ENCODE measurements around the gene BTBD6. TPM values are rescaled to one million over a fixed set of nuclear protein-coding genes. Genes with fewer than 3 reads are reported as not detected.
A peak's percentile ranks its signal among the peaks of the same experiment; 100 is the strongest.

BTBD6 gene
- total and polyA plus RNA-seq, 10 donors: 19.1 to 31.4 (median 25.5) TPM

DNA sequence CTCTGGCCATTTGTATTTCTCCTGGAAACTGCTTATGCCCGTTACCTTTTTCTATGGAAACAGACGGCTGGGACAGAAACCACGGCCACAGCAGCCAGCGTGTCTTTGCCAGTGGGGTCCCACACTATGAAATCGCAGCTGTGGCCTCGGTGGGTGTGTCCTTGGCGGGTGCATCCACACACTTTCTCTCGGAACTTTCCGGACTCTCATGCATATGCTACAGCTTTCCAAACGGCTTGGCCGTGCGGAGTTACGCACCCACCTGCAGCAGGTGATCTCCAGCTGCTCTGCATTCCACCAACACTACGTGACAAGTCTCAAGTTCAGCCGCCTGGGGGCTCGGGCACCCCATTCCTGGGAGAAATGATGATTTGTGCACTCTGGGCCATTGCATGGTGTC lies 1.3 kb upstream of the BTBD6 start:
- no peak for TF ChIP-seq POLR2A (IDR thresholded peaks at IDR 0.05)
- no peak for TF ChIP-seq POLR2AphosphoS5 (IDR thresholded peaks at IDR 0.05)
- TF ChIP-seq, protein P1, sequence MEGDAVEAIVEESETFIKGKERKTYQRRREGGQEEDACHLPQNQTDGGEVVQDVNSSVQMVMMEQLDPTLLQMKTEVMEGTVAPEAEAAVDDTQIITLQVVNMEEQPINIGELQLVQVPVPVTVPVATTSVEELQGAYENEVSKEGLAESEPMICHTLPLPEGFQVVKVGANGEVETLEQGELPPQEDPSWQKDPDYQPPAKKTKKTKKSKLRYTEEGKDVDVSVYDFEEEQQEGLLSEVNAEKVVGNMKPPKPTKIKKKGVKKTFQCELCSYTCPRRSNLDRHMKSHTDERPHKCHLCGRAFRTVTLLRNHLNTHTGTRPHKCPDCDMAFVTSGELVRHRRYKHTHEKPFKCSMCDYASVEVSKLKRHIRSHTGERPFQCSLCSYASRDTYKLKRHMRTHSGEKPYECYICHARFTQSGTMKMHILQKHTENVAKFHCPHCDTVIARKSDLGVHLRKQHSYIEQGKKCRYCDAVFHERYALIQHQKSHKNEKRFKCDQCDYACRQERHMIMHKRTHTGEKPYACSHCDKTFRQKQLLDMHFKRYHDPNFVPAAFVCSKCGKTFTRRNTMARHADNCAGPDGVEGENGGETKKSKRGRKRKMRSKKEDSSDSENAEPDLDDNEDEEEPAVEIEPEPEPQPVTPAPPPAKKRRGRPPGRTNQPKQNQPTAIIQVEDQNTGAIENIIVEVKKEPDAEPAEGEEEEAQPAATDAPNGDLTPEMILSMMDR (IDR thresholded peaks at IDR 0.05 in 8 of 11, conservative IDR thresholded peaks at IDR 0.05 in 3 of 11): no peak
- Histone ChIP-seq H3K9me3 (no peaks in the 10 kb centered on the region), H3K4me1 (peaks cover 10 to 53% (median 23%) of the 10 kb centered on the region in 6 donors), H3K27me3 (replicated peaks in 1 of 7) (no peaks in the 10 kb centered on the region), H3K4me3 (peak overlapping the region in 1 of 8 donors; percentile 80), H3K27ac (no peak overlapping the region), H3K36me3 (peaks cover 0 to 49% (median 13%) of the 10 kb centered on the region in 6 donors)
- 91 to 98% (median 96%) methylated on average over 13 to 16 of the region's 16 CpGs for WGBS, 5 donors
- intact Hi-C loops (cut with DNase I; ENCODE audit: low total_unique reads): no loop called here
- no peak for DNase-seq

DNA sequence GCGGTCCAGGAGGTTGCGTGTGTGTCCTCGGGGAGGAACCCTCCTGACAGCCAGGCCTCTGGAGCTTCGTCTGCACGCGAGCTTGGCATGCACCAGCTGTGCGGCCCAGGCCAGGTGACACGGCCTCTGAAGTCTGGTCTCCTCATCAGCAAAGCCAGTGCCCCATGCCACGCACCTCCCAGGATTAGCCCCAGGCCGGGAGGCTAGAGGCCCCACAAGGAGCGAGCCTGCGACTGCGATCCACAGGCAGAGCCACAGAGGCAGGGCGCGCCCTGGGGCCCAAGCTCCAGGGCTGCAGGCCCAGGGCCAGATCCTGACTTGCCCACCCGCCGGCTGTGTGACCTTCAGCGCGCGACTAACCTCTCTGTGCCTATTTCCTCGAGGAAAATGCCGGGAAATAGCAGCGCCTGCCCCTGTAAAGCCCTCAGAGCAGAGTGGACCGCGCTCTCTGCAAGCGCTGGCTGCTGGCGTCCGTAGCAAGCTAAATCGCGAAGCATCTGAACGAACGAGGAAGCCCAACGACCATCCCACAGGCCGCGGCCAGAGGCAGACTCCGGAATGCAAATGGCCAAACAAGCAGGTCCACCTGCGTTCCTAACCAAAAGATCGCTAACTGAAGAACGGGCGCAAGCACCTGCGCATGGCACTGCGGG lies 492 bp upstream of the BTBD6 start:
- Histone ChIP-seq H3K27ac (peak overlapping the region; percentile 32 to 96 (median 82)), H3K9me3 (no peaks in the 10 kb centered on the region), H3K36me3 (peaks cover 0 to 54% (median 15%) of the 10 kb centered on the region in 6 donors), H3K27me3 (replicated peaks in 1 of 7) (no peaks in the 10 kb centered on the region), H3K4me1 (peaks cover 10 to 53% (median 23%) of the 10 kb centered on the region in 6 donors), H3K4me3 (peak overlapping the region; percentile 48 to 80 (median 50))
- peak; percentile 85 for DNase-seq
- intact Hi-C loops (cut with DNase I; ENCODE audit: low total_unique reads): no loop called here
- TF ChIP-seq, protein P1 (IDR thresholded peaks at IDR 0.05 in 8 of 11, conservative IDR thresholded peaks at IDR 0.05 in 3 of 11): no peak
- TF ChIP-seq POLR2AphosphoS5 (IDR thresholded peaks at IDR 0.05) (no peak), POLR2A (IDR thresholded peaks at IDR 0.05) (no peak)
- 28 to 44% (median 42%) methylated on average over 33 to 42 of the region's 42 CpGs for WGBS, 5 donors

DNA sequence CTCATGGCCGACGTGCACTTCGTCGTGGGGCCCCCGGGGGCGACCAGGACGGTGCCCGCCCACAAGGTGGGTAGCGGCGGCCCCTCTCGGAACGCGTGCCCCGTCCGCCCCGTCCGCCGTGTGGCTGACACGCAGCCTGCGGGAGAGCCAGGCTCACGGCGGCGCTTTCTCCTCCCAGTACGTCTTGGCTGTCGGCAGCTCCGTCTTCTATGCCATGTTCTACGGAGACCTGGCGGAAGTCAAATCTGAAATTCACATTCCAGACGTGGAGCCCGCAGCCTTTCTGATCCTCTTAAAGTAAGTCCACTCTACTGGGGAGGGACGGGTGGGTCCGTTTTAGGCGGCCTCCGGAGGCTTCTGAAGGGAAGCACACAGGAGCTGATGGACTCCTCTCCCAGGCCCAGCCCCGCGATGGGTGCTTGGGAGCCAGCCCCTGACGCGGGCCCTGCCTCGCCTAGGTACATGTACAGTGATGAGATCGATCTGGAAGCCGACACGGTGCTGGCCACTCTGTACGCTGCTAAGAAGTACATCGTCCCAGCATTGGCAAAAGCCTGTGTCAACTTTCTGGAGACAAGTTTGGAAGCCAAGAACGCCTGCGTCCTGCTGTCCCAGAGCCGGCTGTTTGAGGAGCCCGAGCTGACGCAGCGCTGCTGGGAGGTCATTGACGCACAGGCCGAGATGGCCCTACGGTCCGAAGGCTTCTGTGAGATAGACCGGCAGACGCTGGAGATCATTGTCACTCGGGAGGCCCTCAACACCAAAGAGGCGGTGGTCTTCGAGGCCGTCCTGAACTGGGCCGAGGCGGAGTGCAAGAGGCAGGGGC lies 1.1 kb downstream of the BTBD6 start:
- Histone ChIP-seq H3K9me3 (no peaks in the 10 kb centered on the region), H3K4me1 (peaks cover 10 to 53% (median 23%) of the 10 kb centered on the region in 6 donors), H3K4me3 (peak overlapping the region; percentile 30 to 80 (median 49)), H3K36me3 (peaks cover 0 to 55% (median 18%) of the 10 kb centered on the region in 6 donors), H3K27me3 (replicated peaks in 1 of 7) (no peaks in the 10 kb centered on the region), H3K27ac (peak overlapping the region in 5 of 8 donors; percentile 79 to 96 (median 88))
- intact Hi-C loops (cut with DNase I; ENCODE audit: low total_unique reads): no loop called here
- peak in 1 of 3 donors; percentile 33 for TF ChIP-seq POLR2AphosphoS5 (IDR thresholded peaks at IDR 0.05)
- TF ChIP-seq, protein P1 (IDR thresholded peaks at IDR 0.05 in 8 of 11, conservative IDR thresholded peaks at IDR 0.05 in 3 of 11): no peak
- WGBS, 5 donors: 44 to 74% (median 68%) methylated on average over 37 to 62 of the region's 62 CpGs
- DNase-seq: no peak

DNA sequence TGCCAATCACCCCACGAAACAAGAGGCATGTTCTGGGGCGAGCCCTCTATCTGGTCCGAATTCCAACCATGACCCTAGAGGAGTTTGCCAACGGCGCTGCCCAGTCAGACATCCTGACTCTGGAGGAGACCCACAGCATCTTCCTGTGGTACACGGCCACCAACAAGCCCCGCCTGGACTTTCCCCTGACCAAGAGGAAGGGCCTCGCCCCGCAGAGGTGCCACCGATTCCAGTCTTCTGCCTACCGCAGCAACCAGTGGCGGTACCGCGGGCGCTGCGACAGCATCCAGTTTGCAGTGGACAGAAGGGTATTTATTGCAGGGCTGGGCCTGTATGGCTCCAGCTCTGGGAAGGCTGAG lies 1.7 kb downstream of the BTBD6 start:
- 81 to 92% (median 89%) methylated on average over 12 to 16 of the region's 16 CpGs for WGBS, 5 donors
- H3K36me3 ChIP-seq: peaks cover 0 to 57% (median 18%) of the 10 kb centered on the region in 6 donors
- no peaks in the 10 kb centered on the region for H3K27me3 ChIP-seq (replicated peaks in 1 of 7)
- H3K27ac ChIP-seq: no peak overlapping the region
- no peak overlapping the region for H3K4me3 ChIP-seq
- TF ChIP-seq POLR2A (IDR thresholded peaks at IDR 0.05): no peak
- TF ChIP-seq, protein P1 (IDR thresholded peaks at IDR 0.05 in 8 of 11, conservative IDR thresholded peaks at IDR 0.05 in 3 of 11): no peak
- TF ChIP-seq POLR2AphosphoS5 (IDR thresholded peaks at IDR 0.05): no peak
- H3K9me3 ChIP-seq: no peaks in the 10 kb centered on the region
- H3K4me1 ChIP-seq: peaks cover 10 to 53% (median 23%) of the 10 kb centered on the region in 6 donors
- intact Hi-C loops (cut with DNase I; ENCODE audit: low total_unique reads): no loop called here
- no peak for DNase-seq
